Left lung (tissue), 10 donors: ENCODE measurements around the gene C1orf50. TPM values are rescaled to one million over a fixed set of nuclear protein-coding genes. Genes with fewer than 3 reads are reported as not detected.
A peak's percentile ranks its signal among the peaks of the same experiment; 100 is the strongest.

Experiments used
- ATAC-seq: fragments of 200-7000 bp; cut with Tn5 transposase; one replicate; pipeline ENCODE4 v1.9.1; 2020; ENCODE audit warnings: moderate library complexity
- DNase-seq, 4 donors: peaks; one replicate each; pipeline ENCODE4 v3.0.0-alpha.2; 2013 to 2020
- H3K27ac ChIP-seq, 2 donors: fragments of 200-600 bp; sonication (generic) in 1 of 2; one replicate each; pipeline versions ENCODE4 v1.5.0 to v1.8.0; 2020 to 2021
- H3K27me3 ChIP-seq, 2 donors: fragments of 200-600 bp; sonication (generic) in 1 of 2; one replicate each; pipeline versions ENCODE4 v1.5.0 to v1.8.0; 2020 to 2021
- H3K36me3 ChIP-seq, 2 donors: fragments of 200-600 bp; sonication (generic) in 1 of 2; one replicate each; pipeline versions ENCODE4 v1.5.0 to v1.8.0; 2020 to 2021
- H3K4me1 ChIP-seq, 2 donors: fragments of 200-600 bp; one replicate each; pipeline ENCODE4 v1.8.0; 2021
- H3K4me3 ChIP-seq, 2 donors: fragments of 200-600 bp; sonication (generic) in 1 of 2; one replicate each; pipeline versions ENCODE4 v1.5.0 to v1.8.0; 2020 to 2021; ENCODE audit warnings: mild to moderate bottlenecking in 1 of 2
- H3K9me3 ChIP-seq, 2 donors: fragments of 200-600 bp; sonication (generic) in 1 of 2; one replicate each; pipeline versions ENCODE4 v1.5.0 to v1.8.0; 2020 to 2021
- CTCF ChIP-seq, 2 donors: fragments of 200-600 bp; sonication (generic) in 1 of 2; IDR thresholded peaks; one replicate each; pipeline versions ENCODE4 v1.5.0 to v1.8.0; 2021; ENCODE audit warnings: antibody characterized with exemption in 2 of 2
- intact Hi-C, 2 donors: fragments of 100-400 bp; cut with DNase I; formaldehyde crosslinking; loops; one replicate each; pipeline versions ENCODE4 v1.11.2 to v1.14.2; 2022
- polyA plus RNA-seq, 6 donors: library from polyadenylated mRNA; unstranded; fragments of 120-200 nt; gene quantifications; one replicate each; pipeline ENCODE4 v1.2.1, GENCODE V29; 2013; ENCODE audit not compliant: insufficient read length in 6 of 6
- total RNA-seq, 2 donors: library from RNA; stranded (reverse); fragmentation: NEBNext Ultra II Directional; extraction: Animal tissue kit (Norgen Biotek cat#: 25700); gene quantifications; one replicate each; pipeline ENCODE4 v1.2.1, GENCODE V29; 2021
- donor health status: DM: no; HTN: yes; CAD: no.
- donor health status: DM: no; HTN: no; CAD: no.

Gene C1orf50
- total and polyA plus RNA-seq, 8 donors: 4.3 to 15.0 (median 11.9) TPM

GRCh38 chr1:42736152-42736551, 30.9 kb upstream of the C1orf50 start:
- intact Hi-C loops: no loop called here
- ATAC-seq (peak; percentile 29), DNase-seq (no peak)
- Histone ChIP-seq H3K4me3 (no peak overlapping the region), H3K27ac (no peak overlapping the region), H3K4me1 (peaks cover 0 to 6% of the 10 kb centered on the region in 2 donors), H3K9me3 (no peaks in the 10 kb centered on the region), H3K36me3 (no peaks in the 10 kb centered on the region), H3K27me3 (peaks cover 0 to 5% of the 10 kb centered on the region in 2 donors)
- no peak for TF ChIP-seq CTCF (IDR thresholded peaks at IDR 0.05)

- peaks cover 0 to 6% of the 10 kb centered on the region in 2 donors for H3K4me1 ChIP-seq
- no peak for ATAC-seq
- H3K4me3 ChIP-seq: no peak overlapping the region
- H3K27me3 ChIP-seq: peaks cover 0 to 5% of the 10 kb centered on the region in 2 donors
- no peak for TF ChIP-seq CTCF (IDR thresholded peaks at IDR 0.05)
- DNase-seq: no peak
- no peaks in the 10 kb centered on the region for H3K9me3 ChIP-seq
- intact Hi-C loops: no loop called here
- no peak overlapping the region for H3K27ac ChIP-seq
- no peaks in the 10 kb centered on the region for H3K36me3 ChIP-seq
These were observed 30.4 kb upstream of the C1orf50 start for GRCh38 chr1:42736571-42737200.

- intact Hi-C loops: no loop called here
- Histone ChIP-seq H3K36me3 (no peaks in the 10 kb centered on the region), H3K9me3 (no peaks in the 10 kb centered on the region), H3K27ac (no peak overlapping the region), H3K4me3 (no peak overlapping the region), H3K27me3 (peaks cover 0 to 5% of the 10 kb centered on the region in 2 donors), H3K4me1 (peaks cover 0 to 6% of the 10 kb centered on the region in 2 donors)
- TF ChIP-seq CTCF (IDR thresholded peaks at IDR 0.05): no peak
- peak in 1 of 4 donors; percentile 51 for DNase-seq
- ATAC-seq: peak; percentile 56
These were observed 29.8 kb upstream of the C1orf50 start for GRCh38 chr1:42737257-42737656.

- ATAC-seq (no peak), DNase-seq (no peak)
- intact Hi-C loops: no loop called here
- no peaks in the 10 kb centered on the region for H3K36me3 ChIP-seq
- peaks cover 0 to 6% of the 10 kb centered on the region in 2 donors for H3K4me1 ChIP-seq
- no peak overlapping the region for H3K27ac ChIP-seq
- H3K9me3 ChIP-seq: no peaks in the 10 kb centered on the region
- no peak for TF ChIP-seq CTCF (IDR thresholded peaks at IDR 0.05)
- no peak overlapping the region for H3K4me3 ChIP-seq
- H3K27me3 ChIP-seq: peaks cover 0 to 5% of the 10 kb centered on the region in 2 donors
These were observed 28.9 kb upstream of the C1orf50 start for GRCh38 chr1:42737986-42738677.

- no peak overlapping the region for H3K27ac ChIP-seq
- H3K36me3 ChIP-seq: no peaks in the 10 kb centered on the region
- intact Hi-C loops: no loop called here
- DNase-seq (no peak), ATAC-seq (no peak)
- no peak for TF ChIP-seq CTCF (IDR thresholded peaks at IDR 0.05)
- H3K27me3 ChIP-seq: peaks cover 0 to 5% of the 10 kb centered on the region in 2 donors
- no peak overlapping the region for H3K4me3 ChIP-seq
- peaks cover 0 to 6% of the 10 kb centered on the region in 2 donors for H3K4me1 ChIP-seq
- H3K9me3 ChIP-seq: no peaks in the 10 kb centered on the region
These were observed 28.3 kb upstream of the C1orf50 start for GRCh38 chr1:42738678-42739226.
